ENCODE measurements around the gene GLP2R.

GLP2R gene

DNA sequence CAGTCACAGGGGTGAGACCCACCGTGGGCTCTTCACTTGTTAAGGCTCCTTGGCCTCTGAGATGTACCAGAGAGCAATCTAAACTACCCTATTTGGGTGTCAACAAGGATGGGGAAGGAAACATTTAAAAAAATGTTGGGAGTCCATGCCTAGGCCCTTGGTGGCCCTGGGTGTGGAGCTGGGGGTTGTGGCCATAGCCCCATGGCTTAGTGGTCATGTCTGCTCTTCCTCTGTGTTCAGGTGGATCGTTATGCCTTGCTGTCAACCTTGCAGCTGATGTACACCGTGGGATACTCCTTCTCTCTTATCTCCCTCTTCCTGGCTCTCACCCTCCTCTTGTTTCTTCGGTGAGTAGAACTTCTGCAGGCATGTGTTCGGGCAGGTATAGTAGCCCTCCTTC lies 28.5 kb downstream of the GLP2R start:
- DNase-seq (ENCODE audit: low read depth) = no peak

- DNase-seq (ENCODE audit: low read depth) = no peak
Observed at GRCh38 chr17:9855036-9855435, 29.3 kb downstream of the GLP2R start.

- DNase-seq (ENCODE audit: low read depth) = no peak
Observed at GRCh38 chr17:9859781-9860180, 34.1 kb downstream of the GLP2R start.

DNA sequence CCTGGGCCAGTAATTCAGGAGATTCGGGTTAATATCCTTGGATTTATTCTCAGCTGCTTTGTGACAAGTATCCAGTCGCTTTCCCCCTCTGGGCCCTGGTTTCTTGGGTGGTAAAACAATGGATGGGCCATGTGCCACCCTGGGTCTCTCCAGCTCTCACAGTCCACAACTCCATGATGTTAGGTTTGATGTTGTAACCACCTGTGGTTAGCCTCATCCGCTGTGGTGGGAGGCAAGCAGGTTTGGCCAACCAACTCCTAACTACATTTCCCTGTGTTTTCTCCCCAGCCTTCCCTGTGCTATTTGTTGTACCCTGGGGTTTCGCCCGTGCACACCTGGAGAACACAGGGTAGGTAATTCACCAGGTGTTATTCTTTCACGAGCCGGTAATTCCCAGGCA lies 35.1 kb downstream of the GLP2R start:
- no peak for DNase-seq (ENCODE audit: low read depth)

- DNase-seq (ENCODE audit: low read depth) = no peak
Observed at GRCh38 chr17:9862220-9862619, 36.5 kb downstream of the GLP2R start.

- DNase-seq (ENCODE audit: low read depth) = no peak
Observed at GRCh38 chr17:9862949-9863348, 37.2 kb downstream of the GLP2R start.

DNA sequence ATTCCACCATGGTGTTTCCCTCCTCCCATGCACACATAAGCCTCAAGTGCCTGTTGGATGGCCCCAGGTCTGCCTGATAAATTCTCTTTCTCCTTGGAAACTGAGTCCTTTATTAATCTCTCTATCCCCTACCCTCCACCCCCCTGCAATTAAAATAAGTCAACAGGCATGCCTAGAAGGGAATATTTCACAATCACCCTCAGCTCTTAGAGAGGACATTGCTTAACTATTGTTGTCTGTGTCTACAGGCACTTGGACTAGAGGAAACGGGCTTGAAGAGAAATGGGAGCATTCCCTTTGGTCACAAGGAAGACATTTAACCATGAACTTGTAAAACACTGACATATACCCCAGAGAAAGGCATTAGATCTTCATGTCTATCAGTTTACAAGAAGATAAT lies 39.9 kb downstream of the GLP2R start:
- DNase-seq (ENCODE audit: low read depth) = no peak

- no peak for DNase-seq (ENCODE audit: low read depth)
Observed at GRCh38 chr17:9868552-9868951, 42.8 kb downstream of the GLP2R start.

DNA sequence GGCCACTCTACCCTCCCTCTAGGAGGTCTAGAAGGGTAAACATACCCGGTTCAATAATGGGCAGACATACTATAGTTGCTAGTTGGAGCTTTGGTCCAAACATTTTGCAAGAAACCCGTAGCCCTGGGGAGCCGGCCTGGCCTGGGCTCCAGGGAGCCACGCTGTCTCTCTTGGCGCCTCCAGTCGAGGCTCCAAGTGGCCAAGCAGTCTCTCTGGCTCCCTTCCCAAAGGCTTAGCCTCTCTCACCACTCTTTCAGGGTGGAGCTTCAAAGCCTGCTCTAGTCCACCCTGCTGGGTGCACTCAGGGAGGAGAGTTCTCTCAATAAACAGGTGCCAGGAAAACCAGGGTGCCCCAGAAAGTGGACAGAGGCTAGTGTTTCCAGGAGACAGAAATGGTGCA lies 47.1 kb downstream of the GLP2R start:
- no peak for DNase-seq (ENCODE audit: low read depth)

- DNase-seq (ENCODE audit: low read depth) = no peak
Observed at GRCh38 chr17:9874722-9875121, 49.0 kb downstream of the GLP2R start.

DNA sequence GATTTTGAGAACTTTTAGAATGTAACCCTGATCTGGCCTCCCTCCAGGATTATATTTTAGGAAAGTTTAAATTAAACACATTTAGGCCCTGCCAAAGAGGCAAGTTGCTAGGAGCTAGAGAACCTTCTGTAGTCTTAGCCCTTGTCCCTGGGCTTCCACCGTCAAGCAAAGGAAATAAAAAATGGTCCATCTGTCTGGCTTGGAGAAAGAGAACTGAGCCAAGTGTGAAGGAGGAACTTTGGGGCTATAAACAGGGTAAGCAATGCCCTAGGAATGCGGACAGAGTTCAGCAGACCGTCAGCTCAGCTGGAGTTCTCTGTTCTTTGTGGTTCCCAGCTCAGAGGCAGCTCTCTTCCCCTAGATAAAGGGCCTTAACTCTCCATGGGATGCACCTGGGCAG lies 49.7 kb downstream of the GLP2R start:
- no peak for DNase-seq (ENCODE audit: low read depth)

DNA sequence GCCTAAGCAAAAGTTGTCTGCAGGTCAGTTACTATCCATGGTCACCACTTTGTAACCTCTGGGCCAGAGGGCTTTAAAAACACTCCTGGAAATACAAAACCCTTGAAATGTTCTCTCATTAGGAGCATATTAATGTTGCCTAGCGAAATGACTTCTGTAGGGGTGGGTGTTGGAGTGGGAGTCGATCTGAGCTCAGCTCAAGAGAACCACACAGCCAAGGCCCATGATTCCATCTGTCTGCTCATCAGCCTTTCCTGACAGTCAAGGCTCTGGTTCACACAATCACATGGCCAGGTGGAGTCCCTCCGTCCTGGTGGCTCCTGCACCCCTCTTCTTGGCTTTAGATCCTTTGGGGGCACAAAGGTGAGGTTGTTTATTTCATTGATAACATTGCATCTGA lies 52.6 kb downstream of the GLP2R start:
- DNase-seq (ENCODE audit: low read depth) = no peak

- DNase-seq (ENCODE audit: low read depth) = no peak
Observed at GRCh38 chr17:9878786-9879525, 53.2 kb downstream of the GLP2R start.

DNA sequence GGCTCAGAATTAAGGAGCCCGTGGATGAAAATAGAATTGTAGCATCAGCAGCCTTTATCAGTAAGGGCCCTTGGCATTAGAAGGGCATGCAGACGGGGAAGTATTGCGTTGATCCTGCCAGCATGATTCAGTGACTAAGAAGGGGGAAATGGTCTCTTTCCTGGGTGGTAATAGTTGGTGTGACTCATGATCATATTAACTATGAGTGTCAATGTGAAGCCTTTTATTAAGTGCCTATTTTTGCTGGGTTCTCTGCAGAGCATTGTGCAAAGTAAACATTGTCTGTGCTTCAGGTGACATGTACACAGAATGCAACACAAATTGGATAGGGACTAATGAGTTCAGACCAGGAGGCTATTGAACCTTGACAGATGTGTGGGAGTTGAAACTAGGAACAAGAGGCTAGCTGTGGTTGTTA lies 54.9 kb downstream of the GLP2R start:
- DNase-seq (ENCODE audit: low read depth) = no peak

GRCh38 chr17:9883451-9883850 lies 57.7 kb downstream of the GLP2R start:
- no peak for DNase-seq (ENCODE audit: low read depth)

GRCh38 chr17:9886141-9886930 lies 60.6 kb downstream of the GLP2R start:
- DNase-seq (ENCODE audit: low read depth) = no peak

GRCh38 chr17:9887508-9887907 lies 61.8 kb downstream of the GLP2R start:
- DNase-seq (ENCODE audit: low read depth) = no peak

- DNase-seq (ENCODE audit: low read depth) = no peak
Observed at GRCh38 chr17:9890124-9890523, 64.4 kb downstream of the GLP2R start.

DNA sequence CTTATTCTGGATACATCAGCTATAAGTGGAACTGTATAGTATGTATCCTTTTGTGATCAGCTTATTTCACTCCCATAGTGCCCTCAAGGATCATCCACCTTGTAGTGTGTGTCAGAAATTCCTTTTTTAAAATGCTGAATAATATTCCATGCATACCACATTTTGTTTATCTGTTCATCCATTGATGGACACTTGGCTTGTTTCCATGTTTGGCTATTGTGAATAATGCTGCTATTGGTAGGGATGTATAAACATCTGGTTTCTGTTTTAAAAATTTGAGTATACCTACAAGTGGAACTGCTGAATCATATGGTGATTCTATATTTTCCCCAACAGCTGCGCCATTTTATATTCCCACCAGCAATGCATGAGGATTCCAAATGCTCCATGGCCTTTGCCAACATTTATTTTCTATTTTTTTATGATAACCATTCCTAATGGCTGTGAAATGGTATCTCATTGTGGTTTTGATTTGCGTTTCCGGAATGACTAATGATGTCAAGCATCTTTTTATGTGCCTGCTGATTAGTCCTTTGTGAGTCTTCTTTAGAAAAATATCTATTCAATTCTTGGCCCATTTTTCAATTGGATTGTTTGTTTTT lies 67.8 kb downstream of the GLP2R start:
- DNase-seq (ENCODE audit: low read depth) = no peak

GRCh38 chr17:9894231-9894630 lies 68.5 kb downstream of the GLP2R start:
- no peak for DNase-seq (ENCODE audit: low read depth)

- no peak for DNase-seq (ENCODE audit: low read depth)
Observed at GRCh38 chr17:9895923-9896322, 70.2 kb downstream of the GLP2R start.

GRCh38 chr17:9897372-9897968 lies 71.7 kb downstream of the GLP2R start:
- DNase-seq (ENCODE audit: low read depth) = no peak

- DNase-seq (ENCODE audit: low read depth) = no peak
Observed at GRCh38 chr17:9898812-9899211, 73.1 kb downstream of the GLP2R start.

Measured in non-pigmented ciliary epithelial cell (primary cell).